IPS-15b (cell line): Measurements from ENCODE around the gene MCTP1.

ENCODE experiments used
- H3K27me3 ChIP-seq: one replicate; pipeline ENCODE4 v1.6.1; 2013; ENCODE audit warnings: low read length; ENCODE audit not compliant: control insufficient read depth, insufficient read depth
- H3K36me3 ChIP-seq: one replicate; pipeline ENCODE4 v1.6.1; 2013; ENCODE audit warnings: low read length; ENCODE audit not compliant: control insufficient read depth, insufficient read depth
- H3K4me1 ChIP-seq: one replicate; pipeline ENCODE4 v1.6.1; 2013; ENCODE audit warnings: mild to moderate bottlenecking, low read length; ENCODE audit not compliant: control insufficient read depth, insufficient read depth
- H3K4me3 ChIP-seq: one replicate; pipeline ENCODE4 v1.5.1; 2013; ENCODE audit warnings: low read depth, low read length
- H3K9ac ChIP-seq: one replicate; pipeline ENCODE4 v1.6.1; 2013; ENCODE audit warnings: low read depth, mild to moderate bottlenecking, low read length
- H3K9me3 ChIP-seq: one replicate; pipeline ENCODE4 v1.6.1; 2013; ENCODE audit warnings: mild to moderate bottlenecking, low read length; ENCODE audit not compliant: control insufficient read depth, insufficient read depth

Gene MCTP1

DNA sequence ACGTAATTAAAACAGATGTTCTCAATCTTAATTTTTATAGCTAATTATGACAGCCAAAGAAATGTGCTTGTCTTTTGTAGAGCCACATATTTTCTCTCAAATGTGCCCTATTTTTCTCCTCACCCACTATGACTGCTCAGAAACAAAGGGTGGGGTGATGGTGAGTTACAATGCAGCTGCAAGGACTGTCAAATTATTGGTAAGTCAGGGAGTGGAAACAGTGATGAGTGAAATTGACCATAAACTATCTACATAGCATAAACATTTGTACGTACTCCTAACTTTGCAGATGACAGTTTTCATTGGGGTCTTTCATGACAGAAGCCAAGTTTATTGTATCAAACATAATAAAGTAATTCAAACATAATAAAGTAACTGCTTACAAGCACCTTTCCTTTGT is 215.9 kb downstream of the MCTP1 start:
- Histone ChIP-seq H3K9me3 (no peaks in the 10 kb centered on the region), H3K27me3 (no peaks in the 10 kb centered on the region), H3K9ac (no peak overlapping the region), H3K36me3 (no peaks in the 10 kb centered on the region), H3K4me3 (no peak overlapping the region), H3K4me1 (no peaks in the 10 kb centered on the region)

DNA sequence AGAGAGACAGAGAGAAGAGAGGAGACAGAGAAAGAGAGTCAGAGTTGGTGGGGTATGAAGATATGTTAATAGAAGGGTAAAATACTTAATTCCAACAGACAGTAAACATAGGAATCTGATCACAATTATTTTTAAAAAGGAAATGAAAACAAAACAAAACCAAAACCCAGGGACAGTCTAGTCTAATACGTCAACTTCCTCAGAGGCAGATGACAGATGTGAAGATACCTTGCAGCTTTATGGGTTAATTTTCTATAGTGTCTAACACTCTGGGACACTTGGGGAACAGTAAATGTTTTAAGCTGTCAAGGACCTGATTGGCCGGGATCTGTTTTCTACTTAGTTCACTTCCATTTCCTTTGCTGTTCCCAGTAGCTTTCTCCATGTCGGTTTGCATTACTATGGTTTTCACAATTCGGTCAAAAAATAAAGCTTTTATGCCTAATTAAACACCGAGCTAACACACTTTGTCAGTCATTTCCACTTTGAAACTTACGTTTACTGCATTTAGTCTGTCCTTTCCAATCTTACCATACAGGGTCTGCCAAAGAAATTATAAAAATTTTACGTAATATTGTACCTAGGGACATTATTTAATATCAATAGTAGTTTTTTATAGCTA is 216.5 kb downstream of the MCTP1 start:
- no peaks in the 10 kb centered on the region for H3K4me1 ChIP-seq
- H3K4me3 ChIP-seq = no peak overlapping the region
- no peak overlapping the region for H3K9ac ChIP-seq
- no peaks in the 10 kb centered on the region for H3K36me3 ChIP-seq
- no peaks in the 10 kb centered on the region for H3K27me3 ChIP-seq
- H3K9me3 ChIP-seq = no peaks in the 10 kb centered on the region

DNA sequence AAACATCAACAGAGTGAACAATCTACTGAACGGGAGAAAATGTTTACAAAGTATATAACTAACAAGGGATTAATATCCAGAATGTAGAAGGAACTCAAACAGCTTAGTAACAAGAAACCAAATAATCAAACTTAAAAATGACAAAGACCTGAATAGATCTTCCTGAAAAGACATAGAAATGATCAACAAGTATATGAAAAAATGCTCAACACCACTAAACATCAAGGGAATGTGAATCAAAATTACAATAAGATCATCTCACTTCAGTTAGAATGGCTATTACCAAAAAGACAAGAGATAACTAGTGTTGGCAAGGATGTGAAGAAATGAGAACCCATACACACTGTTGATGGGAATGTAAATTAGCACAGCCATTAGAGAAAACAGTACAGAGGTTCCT is 218.8 kb downstream of the MCTP1 start:
- no peaks in the 10 kb centered on the region for H3K4me1 ChIP-seq
- H3K4me3 ChIP-seq = no peak overlapping the region
- no peaks in the 10 kb centered on the region for H3K9me3 ChIP-seq
- no peaks in the 10 kb centered on the region for H3K36me3 ChIP-seq
- no peaks in the 10 kb centered on the region for H3K27me3 ChIP-seq
- no peak overlapping the region for H3K9ac ChIP-seq

DNA sequence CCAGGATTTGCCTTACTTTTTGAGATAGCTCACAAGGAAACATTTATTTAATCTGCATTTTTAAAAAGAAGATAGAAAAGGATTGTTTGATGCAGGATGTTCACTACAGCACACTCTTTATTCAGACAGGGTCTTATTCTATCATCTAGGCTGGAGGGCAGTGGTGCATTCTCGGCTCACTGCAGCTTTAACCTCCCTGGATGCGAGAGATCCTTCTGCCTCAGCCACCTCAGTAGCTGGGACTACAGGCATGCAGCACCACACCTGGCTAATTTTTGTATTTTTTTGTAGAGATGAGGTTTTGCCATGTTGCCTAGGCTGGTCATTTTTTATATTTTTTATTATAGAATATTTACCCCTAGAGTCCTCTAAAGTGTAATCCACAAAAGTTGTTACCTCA is 221.4 kb downstream of the MCTP1 start:
- Histone ChIP-seq H3K4me1 (no peaks in the 10 kb centered on the region), H3K9me3 (no peaks in the 10 kb centered on the region), H3K4me3 (no peak overlapping the region), H3K9ac (no peak overlapping the region), H3K36me3 (no peaks in the 10 kb centered on the region), H3K27me3 (no peaks in the 10 kb centered on the region)

DNA sequence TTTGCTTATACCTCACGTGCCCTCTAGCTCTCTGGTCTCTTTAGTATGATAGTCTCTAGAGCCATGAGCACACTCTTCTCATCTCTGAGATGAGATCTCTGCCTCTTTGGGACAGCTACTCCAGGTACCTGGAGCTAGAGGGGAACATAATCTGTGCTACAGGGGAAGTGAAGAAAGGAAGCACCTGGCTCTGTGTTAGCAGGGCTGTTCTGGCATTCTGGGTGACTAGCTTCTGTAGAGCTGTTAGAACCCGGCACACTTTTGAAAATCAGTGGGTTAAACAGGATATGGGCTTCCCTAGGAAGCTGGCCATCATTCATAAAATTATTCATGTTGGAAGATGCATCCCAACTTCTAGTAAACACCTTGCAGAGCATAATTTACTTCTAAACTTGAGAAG is 224.8 kb downstream of the MCTP1 start:
- H3K4me3 ChIP-seq = no peak overlapping the region
- no peak overlapping the region for H3K9ac ChIP-seq
- H3K27me3 ChIP-seq = no peaks in the 10 kb centered on the region
- no peaks in the 10 kb centered on the region for H3K36me3 ChIP-seq
- peaks cover 4% of the 10 kb centered on the region for H3K4me1 ChIP-seq
- no peaks in the 10 kb centered on the region for H3K9me3 ChIP-seq

DNA sequence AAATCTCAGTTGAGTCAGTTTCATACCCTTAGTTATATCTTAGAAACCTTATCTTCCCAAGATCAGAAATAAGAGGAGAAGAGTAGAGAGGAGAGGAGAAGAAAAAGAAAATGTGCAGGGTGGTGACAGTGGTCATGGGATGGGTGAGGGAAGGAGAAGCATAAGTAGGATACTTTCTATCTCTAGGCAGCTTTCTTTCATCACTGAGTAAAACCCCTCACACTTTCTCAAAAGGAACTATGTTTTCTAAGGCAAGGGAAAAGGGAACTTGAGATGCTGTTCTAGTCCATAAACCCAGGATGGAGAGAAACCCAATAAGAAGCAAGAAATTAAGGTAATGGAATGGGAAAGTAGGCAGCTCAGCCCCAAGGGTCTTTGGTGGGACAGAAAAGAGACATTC is 225.3 kb downstream of the MCTP1 start:
- Histone ChIP-seq H3K27me3 (no peaks in the 10 kb centered on the region), H3K9ac (no peak overlapping the region), H3K36me3 (no peaks in the 10 kb centered on the region), H3K4me3 (no peak overlapping the region), H3K9me3 (no peaks in the 10 kb centered on the region), H3K4me1 (peaks cover 4% of the 10 kb centered on the region)

DNA sequence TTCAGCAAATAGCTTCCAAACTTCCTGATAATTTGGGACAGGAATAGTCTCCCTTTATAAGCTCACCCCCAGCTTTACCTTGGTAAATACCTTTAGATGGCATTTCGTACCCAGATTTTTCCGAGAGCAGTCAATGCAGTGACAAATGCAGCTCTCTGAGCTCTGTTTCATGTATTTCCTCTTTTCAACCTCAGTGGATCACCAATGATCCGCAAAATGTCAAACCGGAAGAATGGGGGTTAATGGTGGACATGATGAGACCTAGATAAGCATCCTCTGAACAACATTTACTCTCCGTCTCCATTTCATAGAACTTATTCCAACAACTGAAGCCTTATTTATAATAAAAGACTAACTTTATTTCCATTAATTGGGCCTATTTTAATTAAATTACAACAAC is 227.3 kb downstream of the MCTP1 start:
- no peaks in the 10 kb centered on the region for H3K36me3 ChIP-seq
- H3K9me3 ChIP-seq = no peaks in the 10 kb centered on the region
- no peaks in the 10 kb centered on the region for H3K27me3 ChIP-seq
- no peak overlapping the region for H3K4me3 ChIP-seq
- H3K9ac ChIP-seq = no peak overlapping the region
- peaks cover 4% of the 10 kb centered on the region for H3K4me1 ChIP-seq

DNA sequence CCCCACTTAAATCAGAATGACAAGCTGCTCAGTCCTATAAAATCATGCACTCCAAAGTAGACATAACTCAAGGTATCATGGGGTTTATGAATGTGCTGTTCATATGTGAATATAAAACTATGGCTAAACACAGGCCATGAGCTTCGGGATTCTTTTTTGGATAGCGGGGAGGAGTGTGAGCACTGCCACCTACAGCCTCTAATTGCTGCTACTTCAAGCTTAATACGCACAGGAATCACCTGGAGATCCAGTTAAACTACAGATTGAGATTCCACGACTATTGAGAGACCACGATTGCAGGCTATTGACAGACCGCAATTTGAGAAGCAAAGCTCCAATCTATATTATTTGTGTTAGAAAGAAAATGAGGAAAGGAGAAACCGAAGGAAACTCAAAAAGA is 231.6 kb downstream of the MCTP1 start:
- Histone ChIP-seq H3K9ac (no peak overlapping the region), H3K4me3 (no peak overlapping the region), H3K4me1 (peaks cover 4% of the 10 kb centered on the region), H3K9me3 (no peaks in the 10 kb centered on the region), H3K36me3 (no peaks in the 10 kb centered on the region), H3K27me3 (no peaks in the 10 kb centered on the region)

DNA sequence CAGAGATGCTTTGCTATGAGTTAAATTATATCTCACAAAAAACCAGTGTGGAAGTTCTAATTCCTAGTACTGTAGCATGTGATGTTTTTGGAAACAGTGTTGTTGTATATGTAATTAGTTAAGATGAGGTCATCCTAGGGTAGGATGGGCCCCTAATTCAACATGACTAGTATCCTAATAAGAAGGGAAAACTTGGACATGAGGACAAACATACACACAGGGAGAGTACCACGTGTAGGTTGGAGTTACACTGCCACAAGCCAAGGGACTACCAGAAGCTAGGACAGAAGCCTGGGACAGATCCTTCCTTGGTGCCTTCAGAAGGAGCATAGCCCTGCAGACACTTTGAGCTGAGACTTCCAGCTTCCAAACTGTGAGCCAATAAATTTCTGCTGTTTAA is 234.2 kb downstream of the MCTP1 start:
- Histone ChIP-seq H3K4me3 (no peak overlapping the region), H3K9ac (no peak overlapping the region), H3K36me3 (no peaks in the 10 kb centered on the region), H3K27me3 (no peaks in the 10 kb centered on the region), H3K9me3 (no peaks in the 10 kb centered on the region), H3K4me1 (no peaks in the 10 kb centered on the region)

DNA sequence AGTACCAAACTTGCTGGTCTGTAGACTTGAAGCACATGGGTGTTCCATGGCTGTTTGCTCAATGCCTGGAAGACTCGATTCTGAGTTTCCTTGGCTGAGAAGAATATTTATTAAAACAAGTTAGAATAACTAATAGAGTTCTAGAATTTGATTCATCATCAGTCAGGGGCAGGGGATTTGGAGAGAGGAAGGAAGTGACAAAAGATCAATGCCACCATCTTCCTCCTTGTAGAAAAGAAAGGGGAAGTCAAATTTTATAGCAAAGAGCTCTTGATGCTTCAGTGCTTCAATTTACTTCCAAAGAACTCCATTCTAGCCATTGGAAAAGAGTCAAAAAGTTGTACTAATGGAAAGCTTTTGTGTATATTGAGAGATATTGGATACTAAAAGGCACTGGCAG is 236.3 kb downstream of the MCTP1 start:
- H3K4me3 ChIP-seq = no peak overlapping the region
- H3K27me3 ChIP-seq = no peaks in the 10 kb centered on the region
- no peaks in the 10 kb centered on the region for H3K4me1 ChIP-seq
- H3K9me3 ChIP-seq = no peaks in the 10 kb centered on the region
- no peaks in the 10 kb centered on the region for H3K36me3 ChIP-seq
- no peak overlapping the region for H3K9ac ChIP-seq

DNA sequence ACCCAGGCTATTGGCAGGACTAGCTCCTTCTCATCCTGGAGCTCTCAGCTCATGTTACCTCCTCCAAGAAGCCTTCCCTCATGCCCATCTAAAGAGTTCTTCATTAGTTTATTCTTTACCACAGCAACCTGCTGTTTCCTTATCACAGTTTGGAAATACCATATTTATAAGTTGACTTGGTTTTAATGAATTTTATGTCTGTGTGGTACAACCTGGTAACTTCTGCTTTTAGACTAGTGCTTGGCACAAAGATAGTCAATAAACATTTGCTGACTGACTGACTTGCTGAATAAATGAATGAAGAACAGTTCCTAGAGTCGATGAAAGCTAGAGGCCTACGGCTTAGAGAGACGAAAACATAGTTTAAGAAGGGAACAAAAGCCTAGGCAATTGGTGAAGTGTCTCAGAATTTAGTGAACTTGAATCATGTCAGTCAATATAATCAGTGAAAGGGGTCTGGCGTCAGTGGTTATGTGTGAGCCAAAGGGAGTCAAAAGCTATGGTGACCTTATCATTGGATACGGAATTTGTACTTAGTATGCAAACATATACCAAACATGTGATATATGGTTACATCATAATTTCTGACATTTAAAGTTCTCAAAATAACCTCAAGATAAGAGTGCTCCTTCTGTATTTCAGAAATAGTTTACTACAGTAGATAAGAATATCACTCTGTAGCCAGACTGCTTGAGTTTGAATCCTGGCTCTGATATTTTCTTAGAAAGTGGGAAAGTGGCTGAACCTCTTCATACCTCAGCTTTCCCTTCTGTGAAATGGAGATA is 239.5 kb downstream of the MCTP1 start:
- H3K4me3 ChIP-seq = no peak overlapping the region
- H3K27me3 ChIP-seq = no peaks in the 10 kb centered on the region
- H3K4me1 ChIP-seq = no peaks in the 10 kb centered on the region
- H3K9me3 ChIP-seq = no peaks in the 10 kb centered on the region
- H3K9ac ChIP-seq = no peak overlapping the region
- no peaks in the 10 kb centered on the region for H3K36me3 ChIP-seq

DNA sequence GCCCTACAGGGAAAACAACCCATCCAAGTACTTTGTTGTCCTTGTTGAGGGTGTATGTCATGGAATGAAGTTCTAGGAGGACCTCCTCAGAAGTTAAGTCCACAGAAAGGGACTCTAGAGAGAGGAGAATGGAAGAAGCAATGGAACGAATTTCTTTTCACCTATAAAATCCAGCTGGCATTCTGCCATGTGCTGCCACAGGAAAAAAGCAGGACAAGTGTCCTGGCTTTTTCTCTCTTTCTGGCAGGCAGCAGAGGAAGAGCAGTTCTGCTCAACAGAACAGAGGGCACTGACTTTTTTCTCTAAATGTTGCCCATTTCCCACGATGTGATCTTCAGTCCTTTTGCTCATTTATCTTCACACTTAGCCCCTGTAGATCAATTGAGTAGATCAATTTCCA is 240.8 kb downstream of the MCTP1 start:
- Histone ChIP-seq H3K4me3 (no peak overlapping the region), H3K27me3 (no peaks in the 10 kb centered on the region), H3K9me3 (no peaks in the 10 kb centered on the region), H3K4me1 (no peaks in the 10 kb centered on the region), H3K9ac (no peak overlapping the region), H3K36me3 (no peaks in the 10 kb centered on the region)
